Measurements from ENCODE around the gene PRDM16. TPM values are rescaled to one million over a fixed set of nuclear protein-coding genes. Genes with fewer than 3 reads are reported as not detected.

The PRDM16 gene
- polyA plus RNA-seq, 2 of the 4 experiments (the other 2 are of a cell fraction): 0.03 to 0.35 TPM

GRCh38 chr1:3051270-3052268 is 17.4 kb upstream of the PRDM16 start (continued):
- TF ChIP-seq USF2 (IDR thresholded peaks at IDR 0.05): no peak
- TF ChIP-seq SMC3 (IDR thresholded peaks at IDR 0.05): no peak
- no peak for TF ChIP-seq KDM1A (IDR thresholded peaks at IDR 0.05; ENCODE audit: low read depth)

GRCh38 chr1:3052501-3052900 is 16.5 kb upstream of the PRDM16 start:
- H3K27ac ChIP-seq: no peak overlapping the region
- POLR2A ChIA-PET: no interaction called here
- no peaks in the 10 kb centered on the region for H3K4me1 ChIP-seq
- ATAC-seq (no peak), FAIRE-seq (no peak), DNase-seq (ENCODE audit: low read depth in 1 of 2, low spot score in 1 of 2) (no peak)
- H3K9me3 ChIP-seq: no peaks in the 10 kb centered on the region
- TF ChIP-seq TP53 (CRISPR knock-in tag; IDR thresholded peaks at IDR 0.05) (no peak), POLR2A (IDR thresholded peaks at IDR 0.05; ENCODE audit: low read length) (no peak), RARB (CRISPR knock-in tag; IDR thresholded peaks at IDR 0.05) (no peak), CBX2 (IDR thresholded peaks at IDR 0.05; ENCODE audit: borderline replicate concordance, low read depth) (no peak), USF2 (IDR thresholded peaks at IDR 0.05) (no peak), RFX5 (IDR thresholded peaks at IDR 0.05) (no peak), RNF2 (IDR thresholded peaks at IDR 0.05; ENCODE audit: borderline replicate concordance, low read depth) (no peak), FOXS1 (CRISPR knock-in tag; IDR thresholded peaks at IDR 0.05) (no peak), KDM1A (IDR thresholded peaks at IDR 0.05; ENCODE audit: low read depth) (no peak), POLR2AphosphoS2 (conservative IDR thresholded peaks at IDR 0.05; ENCODE audit: low read length) (no peak)
- no peak overlapping the region for H3K4me3 ChIP-seq
- WGBS (ENCODE audit: missing lambda C conversion rate): 25% methylated on average over 4 of the region's 5 CpGs
- no peak overlapping the region for H3K4me2 ChIP-seq
- CTCF ChIA-PET: no interaction called here

GRCh38 chr1:3053366-3053980 is 15.5 kb upstream of the PRDM16 start:
- Histone ChIP-seq H3K4me1 (no peaks in the 10 kb centered on the region), H3K27ac (no peak overlapping the region), H3K4me2 (no peak overlapping the region), H3K4me3 (no peak overlapping the region), H3K9me3 (no peaks in the 10 kb centered on the region)
- POLR2A ChIA-PET: no interaction called here
- 20% methylated on average over 6 of the region's 9 CpGs for WGBS (ENCODE audit: missing lambda C conversion rate)
- DNase-seq (ENCODE audit: low read depth in 1 of 2, low spot score in 1 of 2): no peak
- no peak for ATAC-seq
- FAIRE-seq: no peak
- no peak for TF ChIP-seq USF2 (IDR thresholded peaks at IDR 0.05)
- no peak for TF ChIP-seq ATOH8 (CRISPR knock-in tag; IDR thresholded peaks at IDR 0.05; ENCODE audit: low read depth)
- no peak for TF ChIP-seq BHLHE40 (IDR thresholded peaks at IDR 0.05; ENCODE audit: low read depth, low read length)
- TF ChIP-seq SREBF2 (IDR thresholded peaks at IDR 0.05): no peak
- TF ChIP-seq CEBPB (IDR thresholded peaks at IDR 0.05): no peak
- no peak for TF ChIP-seq CBX2 (IDR thresholded peaks at IDR 0.05; ENCODE audit: borderline replicate concordance, low read depth)
- no peak for TF ChIP-seq POLR2AphosphoS2 (conservative IDR thresholded peaks at IDR 0.05; ENCODE audit: low read length)
- no peak for TF ChIP-seq ZSCAN20 (CRISPR knock-in tag; IDR thresholded peaks at IDR 0.05)
- TF ChIP-seq ZFP36 (IDR thresholded peaks at IDR 0.05; ENCODE audit: borderline replicate concordance, partially characterized antibody): no peak
- CTCF ChIA-PET: no interaction called here

Measured in A549 (cell line).